ENCODE data around the gene CNKSR1.

The CNKSR1 gene

GRCh38 chr1:26181586-26182382, 4.5 kb downstream of the CNKSR1 start:
- no peak for DNase-seq

GRCh38 chr1:26182383-26182696, 5.0 kb downstream of the CNKSR1 start:
- DNase-seq = no peak

GRCh38 chr1:26184086-26184485, 6.8 kb downstream of the CNKSR1 start:
- DNase-seq = no peak

- no peak for DNase-seq
Observed at GRCh38 chr1:26184883-26185282, 7.6 kb downstream of the CNKSR1 start.

GRCh38 chr1:26187882-26188281, 10.6 kb downstream of the CNKSR1 start:
- no peak for DNase-seq

- DNase-seq = no peak
Observed at GRCh38 chr1:26188477-26188876, 11.2 kb downstream of the CNKSR1 start.

GRCh38 chr1:26189331-26189730, 12.0 kb downstream of the CNKSR1 start:
- DNase-seq = peak in 2 of 56 donors; percentile 10 to 41

GRCh38 chr1:26189751-26190275, 12.5 kb downstream of the CNKSR1 start:
- DNase-seq = no peak

- peak in 1 of 56 donors; percentile 33 for DNase-seq
Observed at GRCh38 chr1:26190373-26190987, 13.2 kb downstream of the CNKSR1 start, which contains the start of gene CATSPER4. TSS of gene CATSPER4 (plus strand) at chr1:26190602. CDS start at chr1:26190628, 26 bp downstream.

GRCh38 chr1:26191739-26192138, 14.4 kb downstream of the CNKSR1 start:
- DNase-seq = no peak

GRCh38 chr1:26195805-26196204, 18.5 kb downstream of the CNKSR1 start:
- no peak for DNase-seq

- no peak for DNase-seq
Observed at GRCh38 chr1:26197301-26197700, 20.0 kb downstream of the CNKSR1 start.

- no peak for DNase-seq
Observed at GRCh38 chr1:26197813-26198212, 20.5 kb downstream of the CNKSR1 start.

GRCh38 chr1:26200413-26200812, 23.1 kb downstream of the CNKSR1 start:
- no peak for DNase-seq

- DNase-seq = no peak
Observed at GRCh38 chr1:26203642-26204318, 26.5 kb downstream of the CNKSR1 start.

GRCh38 chr1:26210147-26210870, 33.0 kb downstream of the CNKSR1 start:
- no peak for DNase-seq

- DNase-seq = no peak
Observed at GRCh38 chr1:26212726-26213125, 35.4 kb downstream of the CNKSR1 start.

GRCh38 chr1:26213335-26213905, 36.1 kb downstream of the CNKSR1 start:
- no peak for DNase-seq

- no peak for DNase-seq
Observed at GRCh38 chr1:26215246-26215645, 38.0 kb downstream of the CNKSR1 start.

- DNase-seq = no peak
Observed at GRCh38 chr1:26218906-26219494, 41.7 kb downstream of the CNKSR1 start.
